ENCODE data around the gene FANCD2. TPM values are rescaled to one million over a fixed set of nuclear protein-coding genes. Genes with fewer than 3 reads are reported as not detected.
"Not testable (repeated sequence)": the region's sequence is repeated elsewhere in the genome, so short reads cannot be mapped to it uniquely, and the experiment has no call there.

FANCD2 gene
- polyA plus RNA-seq, 1 donor = 29.4 TPM

GRCh38 chr3:10106919-10107318, 80.7 kb downstream of the FANCD2 start:
- no peak for DNase-seq

GRCh38 chr3:10108091-10108490, 81.9 kb downstream of the FANCD2 start, which contains the start of gene FANCD2OS:
FANCD2OS (minus strand) TSS chr3:10108255; CDS start chr3:10104774, 3,481 bp downstream.
- DNase-seq = no peak

GRCh38 chr3:10115326-10116137, 89.3 kb downstream of the FANCD2 start, which contains the start of gene BRK1:
BRK1 (plus strand) TSS chr3:10115675; CDS start chr3:10115702, 27 bp downstream.
- peak; percentile 94 for DNase-seq

- DNase-seq = peak; percentile 10
Measured at GRCh38 chr3:10116138-10116460, 89.9 kb downstream of the FANCD2 start.

GRCh38 chr3:10116928-10117327, 90.7 kb downstream of the FANCD2 start:
- DNase-seq = no peak

GRCh38 chr3:10119376-10119775, 93.1 kb downstream of the FANCD2 start:
- no peak for DNase-seq

GRCh38 chr3:10121064-10121463, 94.8 kb downstream of the FANCD2 start:
- DNase-seq = no peak

GRCh38 chr3:10122724-10123123, 96.5 kb downstream of the FANCD2 start:
- DNase-seq = no peak

- DNase-seq = not testable (repeated sequence)
Measured at GRCh38 chr3:10135872-10136271, 109.6 kb downstream of the FANCD2 start.

GRCh38 chr3:10136426-10137005, 110.3 kb downstream of the FANCD2 start:
- no peak for DNase-seq

GRCh38 chr3:10137178-10137577, 110.9 kb downstream of the FANCD2 start:
- no peak for DNase-seq

- no peak for DNase-seq
Measured at GRCh38 chr3:10140996-10141546, 114.8 kb downstream of the FANCD2 start.

GRCh38 chr3:10142707-10143560, 116.7 kb downstream of the FANCD2 start:
- DNase-seq = no peak

GRCh38 chr3:10145685-10146084, 119.4 kb downstream of the FANCD2 start:
- no peak for DNase-seq

GRCh38 chr3:10149226-10149625, 123.0 kb downstream of the FANCD2 start:
- no peak for DNase-seq

- no peak for DNase-seq
Measured at GRCh38 chr3:10150987-10151386, 124.8 kb downstream of the FANCD2 start.

Other genes with a start within 250 kb of the FANCD2 start
- gene TADA3, start 234.0 kb upstream of the FANCD2 start, polyA plus RNA-seq (ENCODE audit: insufficient read length) = 64.1 TPM
- gene ARPC4, start 233.4 kb upstream of the FANCD2 start, polyA plus RNA-seq (ENCODE audit: insufficient read length) = 125 TPM
- gene TTLL3, start 216.2 kb upstream of the FANCD2 start, polyA plus RNA-seq (ENCODE audit: insufficient read length) = 73.4 TPM
- 36.1 TPM for gene RPUSD3, start 182.4 kb upstream of the FANCD2 start, polyA plus RNA-seq (ENCODE audit: insufficient read length)
- not detected for gene CIDEC, start 146.2 kb upstream of the FANCD2 start, polyA plus RNA-seq (ENCODE audit: insufficient read length)
- gene JAGN1, start 135.8 kb upstream of the FANCD2 start, polyA plus RNA-seq (ENCODE audit: insufficient read length) = 44.4 TPM
- 18.6 TPM for gene IL17RE, start 123.6 kb upstream of the FANCD2 start, polyA plus RNA-seq (ENCODE audit: insufficient read length)
- gene IL17RC, start 109.3 kb upstream of the FANCD2 start, polyA plus RNA-seq (ENCODE audit: insufficient read length) = 38.3 TPM
- gene CRELD1, start 92.6 kb upstream of the FANCD2 start, polyA plus RNA-seq (ENCODE audit: insufficient read length) = 46.3 TPM
- 4.4 TPM for gene PRRT3, start 74.0 kb upstream of the FANCD2 start, polyA plus RNA-seq (ENCODE audit: insufficient read length)
- 82.8 TPM for gene EMC3, start 39.6 kb upstream of the FANCD2 start, polyA plus RNA-seq (ENCODE audit: insufficient read length)
- gene FANCD2OS, start 81.8 kb downstream of the FANCD2 start, polyA plus RNA-seq (ENCODE audit: insufficient read length) = 0.81 TPM
- gene BRK1, start 89.2 kb downstream of the FANCD2 start, polyA plus RNA-seq (ENCODE audit: insufficient read length) = 194 TPM
- 93.1 TPM for gene VHL, start 115.3 kb downstream of the FANCD2 start, polyA plus RNA-seq (ENCODE audit: insufficient read length)
- gene IRAK2, start 138.5 kb downstream of the FANCD2 start, polyA plus RNA-seq (ENCODE audit: insufficient read length) = 1.00 TPM
- gene TATDN2, start 222.0 kb downstream of the FANCD2 start, polyA plus RNA-seq (ENCODE audit: insufficient read length) = 41.0 TPM

Measured in left kidney (tissue), 2 donors.